Endothelial cell (in vitro differentiated cells): ENCODE results near the gene RAPSN. TPM values are rescaled to one million over a fixed set of nuclear protein-coding genes. Genes with fewer than 3 reads are reported as not detected.

Experiments used
- DNase-seq: peaks from one replicate; pipeline ENCODE4 v3.0.0; 2021; ENCODE audit warnings: low spot score
- H3K27ac Mint-ChIP-seq: one replicate; pipeline ENCODE4 v1.8.0; 2021; ENCODE audit warnings: mixed read lengths, inconsistent platforms; ENCODE audit not compliant: unreplicated experiment
- H3K27me3 Mint-ChIP-seq: one replicate; pipeline ENCODE4 v1.8.0; 2021; ENCODE audit warnings: mild to moderate bottlenecking, moderate library complexity, mixed read lengths, inconsistent platforms; ENCODE audit not compliant: unreplicated experiment
- H3K36me3 Mint-ChIP-seq: one replicate; pipeline ENCODE4 v1.8.0; 2021; ENCODE audit warnings: mild to moderate bottlenecking, low read depth, mixed read lengths, inconsistent platforms; ENCODE audit not compliant: unreplicated experiment
- H3K4me1 Mint-ChIP-seq: one replicate; pipeline ENCODE4 v1.8.0; 2021; ENCODE audit warnings: mild to moderate bottlenecking, mixed read lengths, inconsistent platforms; ENCODE audit not compliant: unreplicated experiment
- H3K4me3 Mint-ChIP-seq: one replicate; pipeline ENCODE4 v1.8.0; 2021; ENCODE audit warnings: mild to moderate bottlenecking, mixed read lengths, inconsistent platforms; ENCODE audit not compliant: unreplicated experiment
- H3K9me3 Mint-ChIP-seq: one replicate; pipeline ENCODE4 v1.8.0; 2021; ENCODE audit warnings: mixed read lengths, inconsistent platforms; ENCODE audit not compliant: unreplicated experiment
- CTCF ChIP-seq: fragments of 200-600 bp; sonication (generic); IDR thresholded peaks from one replicate; pipeline ENCODE4 v1.5.0; 2021; ENCODE audit warnings: antibody characterized with exemption; ENCODE audit not compliant: unreplicated experiment
- total RNA-seq: library from RNA; stranded (reverse); fragmentation: NEBNext Ultra II Directional; extraction: Animal tissue kit (Norgen Biotek cat#: 25700); gene quantifications from one replicate; pipeline ENCODE4 v1.2.1, GENCODE V29; 2021; ENCODE audit not compliant: unreplicated experiment

Gene RAPSN
- total RNA-seq, 1 donor from 2014 or later: 0.95 TPM

GRCh38 chr11:47447906-47448305 lies 1.0 kb downstream of the RAPSN start:
- Mint-ChIP-seq H3K27ac (no peak overlapping the region), H3K4me3 (no peak overlapping the region), H3K27me3 (peaks cover 17% of the 10 kb centered on the region), H3K36me3 (peaks cover 7% of the 10 kb centered on the region), H3K9me3 (no peaks in the 10 kb centered on the region), H3K4me1 (peaks cover 6% of the 10 kb centered on the region)
- DNase-seq: no peak
- no peak for TF ChIP-seq CTCF

- peaks cover 14% of the 10 kb centered on the region for H3K27me3 Mint-ChIP-seq
- peaks cover 7% of the 10 kb centered on the region for H3K36me3 Mint-ChIP-seq
- no peaks in the 10 kb centered on the region for H3K9me3 Mint-ChIP-seq
- peaks cover 6% of the 10 kb centered on the region for H3K4me1 Mint-ChIP-seq
- H3K4me3 Mint-ChIP-seq: no peak overlapping the region
- no peak for DNase-seq
- no peak for TF ChIP-seq CTCF
- H3K27ac Mint-ChIP-seq: no peak overlapping the region
Measured at GRCh38 chr11:47446833-47447232, 2.1 kb downstream of the RAPSN start.

- no peak for DNase-seq
- Mint-ChIP-seq H3K9me3 (no peaks in the 10 kb centered on the region), H3K27ac (no peak overlapping the region), H3K4me3 (no peak overlapping the region), H3K36me3 (peaks cover 7% of the 10 kb centered on the region), H3K4me1 (peaks cover 6% of the 10 kb centered on the region), H3K27me3 (peaks cover 12% of the 10 kb centered on the region)
- no peak for TF ChIP-seq CTCF
Measured at GRCh38 chr11:47445840-47446239, 3.1 kb downstream of the RAPSN start.

- Mint-ChIP-seq H3K4me3 (no peak overlapping the region), H3K27me3 (peaks cover 9% of the 10 kb centered on the region), H3K36me3 (peaks cover 7% of the 10 kb centered on the region), H3K9me3 (no peaks in the 10 kb centered on the region), H3K27ac (no peak overlapping the region), H3K4me1 (peaks cover 6% of the 10 kb centered on the region)
- DNase-seq: no peak
- TF ChIP-seq CTCF: no peak
Measured at GRCh38 chr11:47443817-47444216, 5.1 kb downstream of the RAPSN start.

- H3K36me3 Mint-ChIP-seq: peaks cover 7% of the 10 kb centered on the region
- no peak for TF ChIP-seq CTCF
- peaks cover 7% of the 10 kb centered on the region for H3K27me3 Mint-ChIP-seq
- peak overlapping the region; percentile 35 for H3K4me3 Mint-ChIP-seq
- H3K4me1 Mint-ChIP-seq: peaks cover 6% of the 10 kb centered on the region
- no peaks in the 10 kb centered on the region for H3K9me3 Mint-ChIP-seq
- no peak for DNase-seq
- H3K27ac Mint-ChIP-seq: no peak overlapping the region
Measured at GRCh38 chr11:47443028-47443700, 5.8 kb downstream of the RAPSN start.
